ENCODE results near the gene PNMA6A.
A peak's percentile ranks its signal among the peaks of the same experiment; 100 is the strongest.
"Not testable (repeated sequence)": the region's sequence is repeated elsewhere in the genome, so short reads cannot be mapped to it uniquely, and the experiment has no call there.

Gene PNMA6A

GRCh38 chrX:153071909-153072583, at the start of gene PNMA6A:
Gene PNMA6A, plus strand, starts transcription at chrX:153072454. Its CDS starts 609 bp downstream, at chrX:153073063.
- not testable (repeated sequence) for DNase-seq

- DNase-seq: not testable (repeated sequence)
Measured at GRCh38 chrX:153026501-153026900, 45.8 kb upstream of the PNMA6A start.

GRCh38 chrX:153028487-153028886, 43.8 kb upstream of the PNMA6A start:
- DNase-seq: not testable (repeated sequence)

GRCh38 chrX:153029162-153029561, 43.1 kb upstream of the PNMA6A start:
- no peak for DNase-seq

- no peak for DNase-seq
Measured at GRCh38 chrX:153029875-153030274, 42.4 kb upstream of the PNMA6A start.

- no peak for DNase-seq
Measured at GRCh38 chrX:153030801-153031200, 41.5 kb upstream of the PNMA6A start.

- peak; percentile 9 for DNase-seq
Measured at GRCh38 chrX:153032397-153033118, 39.7 kb upstream of the PNMA6A start.

- DNase-seq: no peak
Measured at GRCh38 chrX:153049093-153049492, 23.2 kb upstream of the PNMA6A start.

- no peak for DNase-seq
Measured at GRCh38 chrX:153052534-153052933, 19.7 kb upstream of the PNMA6A start.

- DNase-seq: no peak
Measured at GRCh38 chrX:153055871-153056749, 16.1 kb upstream of the PNMA6A start, which contains the start of gene PNMA3. Gene PNMA3, plus strand, starts transcription at chrX:153056470. Its CDS starts 586 bp downstream, at chrX:153057056.

- no peak for DNase-seq
Measured at GRCh38 chrX:153057281-153057680, 15.0 kb upstream of the PNMA6A start.

- no peak for DNase-seq
Measured at GRCh38 chrX:153059191-153060094, 12.8 kb upstream of the PNMA6A start.

- no peak for DNase-seq
Measured at GRCh38 chrX:153060095-153060445, 12.2 kb upstream of the PNMA6A start.

- peak; percentile 36 for DNase-seq
Measured at GRCh38 chrX:153061732-153062131, 10.5 kb upstream of the PNMA6A start.

- DNase-seq: no peak
Measured at GRCh38 chrX:153063315-153063714, 8.9 kb upstream of the PNMA6A start.

- DNase-seq: no peak
Measured at GRCh38 chrX:153064061-153064460, 8.2 kb upstream of the PNMA6A start.

- DNase-seq: no peak
Measured at GRCh38 chrX:153065389-153065788, 6.9 kb upstream of the PNMA6A start.

GRCh38 chrX:153066402-153066801, 5.9 kb upstream of the PNMA6A start:
- DNase-seq: not testable (repeated sequence)

- not testable (repeated sequence) for DNase-seq
Measured at GRCh38 chrX:153073331-153073730, 1.1 kb downstream of the PNMA6A start.

- DNase-seq: no peak
Measured at GRCh38 chrX:153074262-153074899, 2.1 kb downstream of the PNMA6A start.

- no peak for DNase-seq
Measured at GRCh38 chrX:153074935-153075334, 2.7 kb downstream of the PNMA6A start.

- no peak for DNase-seq
Measured at GRCh38 chrX:153075366-153075765, 3.1 kb downstream of the PNMA6A start.
